SH-SY5Y (cell line): ENCODE results near the gene ALLC.

Source experiments
- GATA2 ChIP-seq: IDR thresholded peaks from 2 replicates; pipeline ENCODE4 v1.6.1; 2011; ENCODE audit warnings: mild to moderate bottlenecking, low read depth, low read length
- GATA3 ChIP-seq: IDR thresholded peaks from 2 replicates; pipeline ENCODE4 v1.6.1; 2011; ENCODE audit warnings: low read depth, mild to moderate bottlenecking, low read length, moderate library complexity

GRCh38 chr2:3729786-3730185 is 71.8 kb downstream of the ALLC start:
- no peak for TF ChIP-seq GATA2
- TF ChIP-seq GATA3 = no peak
